Glutamatergic neuron (in vitro differentiated cells): Measurements from ENCODE around the gene CYB5RL. TPM values are rescaled to one million over a fixed set of nuclear protein-coding genes. Genes with fewer than 3 reads are reported as not detected.

Source experiments
- DNase-seq: peaks from one replicate; pipeline ENCODE4 v3.0.0; 2022
- H3K27ac Mint-ChIP-seq: one replicate; pipeline ENCODE4 v1.8.0; 2020; ENCODE audit warnings: mild to moderate bottlenecking, mixed read lengths, inconsistent platforms; ENCODE audit not compliant: unreplicated experiment
- H3K27me3 Mint-ChIP-seq: one replicate; pipeline ENCODE4 v1.8.0; 2020; ENCODE audit warnings: mild to moderate bottlenecking, moderate library complexity, mixed read lengths, inconsistent platforms; ENCODE audit not compliant: unreplicated experiment
- H3K36me3 Mint-ChIP-seq: one replicate; pipeline ENCODE4 v1.8.0; 2020; ENCODE audit warnings: mild to moderate bottlenecking, mixed read lengths, inconsistent platforms; ENCODE audit not compliant: unreplicated experiment
- H3K4me1 Mint-ChIP-seq: one replicate; pipeline ENCODE4 v1.8.0; 2020; ENCODE audit warnings: mild to moderate bottlenecking, low read depth, mixed read lengths, inconsistent platforms; ENCODE audit not compliant: unreplicated experiment
- H3K4me3 Mint-ChIP-seq: one replicate; pipeline ENCODE4 v1.8.0; 2020; ENCODE audit warnings: mild to moderate bottlenecking, mixed read lengths, inconsistent platforms; ENCODE audit not compliant: unreplicated experiment
- H3K9me3 Mint-ChIP-seq: one replicate; pipeline ENCODE4 v1.8.0; 2020; ENCODE audit warnings: mild to moderate bottlenecking, moderate library complexity, mixed read lengths, inconsistent platforms; ENCODE audit not compliant: unreplicated experiment
- total RNA-seq: library from RNA; stranded (reverse); fragmentation: NEBNext Ultra II Directional; extraction: Animal tissue kit (Norgen Biotek cat#: 25700); gene quantifications from one replicate; pipeline ENCODE4 v1.2.1, GENCODE V29; 2021; ENCODE audit not compliant: unreplicated experiment
- TF ChIP-seq, protein P1 (sequence below): fragments of 200-600 bp; sonication (generic); IDR thresholded peaks from one replicate; pipeline ENCODE4 v1.5.0; 2021; ENCODE audit not compliant: partially characterized antibody, unreplicated experiment

Gene CYB5RL
- total RNA-seq, 1 donor from 2014 or later: 6.8 TPM

DNA sequence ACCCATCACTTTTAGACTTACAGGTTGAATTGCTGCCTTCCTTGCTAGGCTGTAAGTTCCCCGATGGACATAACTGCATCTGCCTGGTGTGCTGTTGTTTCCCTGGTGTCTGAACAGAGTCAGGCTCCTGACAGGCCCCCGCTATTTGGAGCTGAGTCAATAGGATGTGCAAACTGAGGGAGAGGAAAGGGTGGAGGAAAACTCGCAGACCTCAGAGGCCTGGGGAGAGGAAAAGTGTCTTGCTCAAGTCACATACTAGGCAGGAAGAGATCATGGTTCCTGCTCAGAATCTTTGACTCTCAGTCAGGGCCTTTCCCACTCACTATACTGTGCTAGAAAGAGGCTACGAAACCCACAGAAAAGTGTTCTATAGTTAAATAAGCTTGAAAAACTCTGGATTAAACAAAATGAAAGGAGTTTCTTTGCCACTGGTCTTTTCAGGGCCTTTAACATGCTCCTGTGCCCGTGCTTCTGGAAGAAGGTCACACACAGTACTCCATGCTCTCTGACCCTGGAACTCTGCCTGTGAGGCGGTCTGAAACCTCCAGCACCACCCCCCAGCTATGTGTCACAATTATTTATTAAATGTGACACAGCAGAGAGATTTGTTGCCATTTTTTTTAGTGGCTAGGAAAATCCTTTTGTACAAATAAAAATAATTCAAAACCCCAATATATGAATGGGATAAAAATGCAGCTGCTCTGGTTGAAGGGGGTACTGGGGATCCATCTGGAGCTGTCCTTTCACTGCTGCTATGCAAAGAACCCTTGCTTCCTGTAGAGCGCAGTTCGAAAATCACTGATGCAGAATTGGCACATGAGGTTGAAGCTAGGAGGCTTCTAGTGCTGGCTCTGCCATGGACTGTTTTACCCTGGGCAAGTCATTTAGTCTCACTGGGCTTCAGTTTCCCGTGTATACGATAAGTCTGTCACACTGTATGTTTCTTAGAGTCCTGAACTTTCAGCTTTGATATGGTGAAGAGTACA, 26.9 kb downstream of the CYB5RL start:
- Mint-ChIP-seq H3K4me3 (no peak overlapping the region), H3K4me1 (peaks cover 1% of the 10 kb centered on the region), H3K27me3 (no peaks in the 10 kb centered on the region), H3K9me3 (peaks cover 2% of the 10 kb centered on the region), H3K36me3 (no peaks in the 10 kb centered on the region), H3K27ac (no peak overlapping the region)
- TF ChIP-seq, protein P1, sequence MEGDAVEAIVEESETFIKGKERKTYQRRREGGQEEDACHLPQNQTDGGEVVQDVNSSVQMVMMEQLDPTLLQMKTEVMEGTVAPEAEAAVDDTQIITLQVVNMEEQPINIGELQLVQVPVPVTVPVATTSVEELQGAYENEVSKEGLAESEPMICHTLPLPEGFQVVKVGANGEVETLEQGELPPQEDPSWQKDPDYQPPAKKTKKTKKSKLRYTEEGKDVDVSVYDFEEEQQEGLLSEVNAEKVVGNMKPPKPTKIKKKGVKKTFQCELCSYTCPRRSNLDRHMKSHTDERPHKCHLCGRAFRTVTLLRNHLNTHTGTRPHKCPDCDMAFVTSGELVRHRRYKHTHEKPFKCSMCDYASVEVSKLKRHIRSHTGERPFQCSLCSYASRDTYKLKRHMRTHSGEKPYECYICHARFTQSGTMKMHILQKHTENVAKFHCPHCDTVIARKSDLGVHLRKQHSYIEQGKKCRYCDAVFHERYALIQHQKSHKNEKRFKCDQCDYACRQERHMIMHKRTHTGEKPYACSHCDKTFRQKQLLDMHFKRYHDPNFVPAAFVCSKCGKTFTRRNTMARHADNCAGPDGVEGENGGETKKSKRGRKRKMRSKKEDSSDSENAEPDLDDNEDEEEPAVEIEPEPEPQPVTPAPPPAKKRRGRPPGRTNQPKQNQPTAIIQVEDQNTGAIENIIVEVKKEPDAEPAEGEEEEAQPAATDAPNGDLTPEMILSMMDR: no peak
- no peak for DNase-seq

DNA sequence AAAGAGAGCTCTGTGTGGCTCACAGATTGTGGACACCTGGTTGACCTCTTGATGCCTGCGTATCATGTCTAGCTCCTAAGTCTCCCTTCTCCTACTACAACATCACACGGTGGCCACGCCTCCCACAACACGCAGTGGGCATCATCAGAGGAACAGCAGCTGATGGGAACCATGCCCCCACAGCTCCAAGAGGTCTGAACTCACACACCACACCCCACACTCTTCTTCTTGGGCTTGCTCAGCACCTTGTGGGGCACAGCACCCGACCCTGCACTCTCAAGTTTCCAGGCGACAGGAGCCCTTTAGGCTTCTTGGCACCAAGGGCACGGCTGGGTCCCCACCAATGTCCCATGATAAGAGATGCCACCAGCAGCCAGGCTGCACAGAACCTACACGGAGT, 28.2 kb downstream of the CYB5RL start:
- H3K9me3 Mint-ChIP-seq: peaks cover 2% of the 10 kb centered on the region
- H3K36me3 Mint-ChIP-seq: no peaks in the 10 kb centered on the region
- no peaks in the 10 kb centered on the region for H3K27me3 Mint-ChIP-seq
- peaks cover 1% of the 10 kb centered on the region for H3K4me1 Mint-ChIP-seq
- no peak overlapping the region for H3K4me3 Mint-ChIP-seq
- no peak overlapping the region for H3K27ac Mint-ChIP-seq
- no peak for DNase-seq
- TF ChIP-seq, protein P1: no peak

DNA sequence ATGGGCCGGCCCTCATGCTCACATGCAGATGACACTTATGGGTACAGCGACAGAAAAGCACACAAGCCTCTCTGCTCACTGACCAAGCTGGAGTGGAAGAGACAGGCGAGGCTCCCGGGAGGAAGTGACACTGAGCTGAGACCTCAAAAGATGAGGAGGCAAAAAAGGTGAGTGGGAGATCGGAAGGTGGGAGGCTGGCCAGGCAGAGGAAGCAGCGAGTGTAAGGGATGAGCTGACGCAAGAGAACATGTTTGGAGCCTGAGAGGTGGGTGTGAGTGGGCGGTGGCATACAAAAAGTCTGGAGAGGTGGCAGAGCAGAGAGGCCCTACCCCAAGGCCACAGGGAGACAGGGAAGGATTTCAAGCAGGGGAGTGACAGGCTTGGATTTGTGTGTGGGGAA, 28.8 kb downstream of the CYB5RL start:
- H3K27me3 Mint-ChIP-seq: no peaks in the 10 kb centered on the region
- no peaks in the 10 kb centered on the region for H3K36me3 Mint-ChIP-seq
- peaks cover 2% of the 10 kb centered on the region for H3K9me3 Mint-ChIP-seq
- H3K4me1 Mint-ChIP-seq: peaks cover 1% of the 10 kb centered on the region
- no peak overlapping the region for H3K27ac Mint-ChIP-seq
- TF ChIP-seq, protein P1: no peak
- no peak overlapping the region for H3K4me3 Mint-ChIP-seq
- DNase-seq: no peak

DNA sequence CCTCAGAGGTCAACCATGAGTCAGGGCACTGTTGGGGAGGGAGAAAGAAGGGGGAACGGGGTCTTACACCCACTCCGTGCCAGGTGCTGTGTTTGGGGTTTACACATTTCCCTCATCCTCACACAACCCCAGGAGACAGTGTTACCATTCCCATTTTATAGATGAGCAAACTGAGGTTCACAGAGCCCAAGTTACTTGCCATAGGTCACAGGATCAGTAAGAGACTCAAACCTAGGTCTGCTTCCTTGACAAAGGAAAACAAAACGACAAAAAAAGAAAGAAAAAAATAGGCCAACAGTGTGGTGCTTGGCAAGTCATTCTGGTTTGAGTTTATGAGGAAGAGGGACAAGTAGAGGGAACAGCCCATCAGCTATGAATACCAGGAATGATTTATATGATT, 30.8 kb downstream of the CYB5RL start:
- H3K36me3 Mint-ChIP-seq: no peaks in the 10 kb centered on the region
- TF ChIP-seq, protein P1: no peak
- no peak overlapping the region for H3K4me3 Mint-ChIP-seq
- H3K4me1 Mint-ChIP-seq: peaks cover 1% of the 10 kb centered on the region
- no peak for DNase-seq
- peaks cover 2% of the 10 kb centered on the region for H3K9me3 Mint-ChIP-seq
- H3K27ac Mint-ChIP-seq: no peak overlapping the region
- no peaks in the 10 kb centered on the region for H3K27me3 Mint-ChIP-seq

DNA sequence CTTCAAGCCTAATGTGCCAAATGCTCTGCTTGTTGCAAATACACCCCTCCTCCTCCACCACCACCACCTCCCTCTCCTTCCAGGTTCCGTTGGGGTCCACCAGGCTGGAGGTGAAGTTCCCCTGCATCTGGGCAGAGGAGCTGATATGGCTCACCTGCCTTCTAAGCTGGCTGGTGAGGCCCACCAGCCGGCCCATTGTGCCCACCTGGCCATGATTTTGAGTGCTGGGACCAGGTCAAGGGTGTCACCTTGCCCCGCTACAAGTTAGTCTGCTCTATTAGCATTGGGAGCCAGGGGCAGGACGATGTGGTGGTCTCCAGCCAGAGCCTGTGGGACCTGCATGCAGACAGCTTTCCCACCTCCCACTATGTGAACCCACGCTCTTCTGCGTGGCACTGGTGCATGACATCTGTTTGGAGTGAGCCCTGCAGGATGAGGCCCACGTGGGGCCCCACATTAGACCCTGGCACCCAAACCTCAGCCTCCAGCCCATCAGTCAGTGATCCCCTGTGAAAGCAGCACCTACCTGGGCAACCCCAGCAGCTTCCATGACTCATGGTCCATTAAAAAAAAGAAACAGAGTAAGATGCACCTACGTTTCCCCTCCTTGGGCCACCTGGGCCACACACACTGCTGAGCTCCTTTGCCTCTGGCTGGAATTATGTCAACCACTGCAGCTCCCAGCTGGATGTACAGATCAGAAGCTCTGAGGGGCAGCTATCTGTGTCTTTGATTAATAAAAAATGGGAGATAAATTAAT, 31.4 kb downstream of the CYB5RL start:
- Mint-ChIP-seq H3K4me1 (peaks cover 3% of the 10 kb centered on the region), H3K9me3 (peaks cover 2% of the 10 kb centered on the region), H3K36me3 (no peaks in the 10 kb centered on the region), H3K27ac (no peak overlapping the region), H3K4me3 (no peak overlapping the region), H3K27me3 (peaks cover 2% of the 10 kb centered on the region)
- TF ChIP-seq, protein P1: no peak
- DNase-seq: no peak
